ENCODE data around the gene FAM78A.
"Not testable (repeated sequence)": the region's sequence is repeated elsewhere in the genome, so short reads cannot be mapped to it uniquely, and the experiment has no call there.

DNA sequence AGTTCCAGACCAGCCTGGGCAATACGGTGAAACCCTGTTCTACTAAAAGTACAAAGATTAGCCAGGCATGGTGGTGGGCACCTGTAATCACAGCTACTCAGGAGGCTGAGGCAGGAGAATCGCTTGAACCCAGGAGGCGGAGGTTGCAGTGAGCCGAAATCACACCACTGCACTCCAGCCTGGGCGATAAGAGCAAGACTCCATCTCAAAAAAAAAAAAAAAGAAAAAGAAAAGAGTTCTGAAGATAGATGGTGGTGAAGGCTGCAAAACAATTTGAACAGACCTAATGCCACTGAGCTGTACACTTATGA, 13.3 kb downstream of the FAM78A start:
- TF ChIP-seq, protein P1, sequence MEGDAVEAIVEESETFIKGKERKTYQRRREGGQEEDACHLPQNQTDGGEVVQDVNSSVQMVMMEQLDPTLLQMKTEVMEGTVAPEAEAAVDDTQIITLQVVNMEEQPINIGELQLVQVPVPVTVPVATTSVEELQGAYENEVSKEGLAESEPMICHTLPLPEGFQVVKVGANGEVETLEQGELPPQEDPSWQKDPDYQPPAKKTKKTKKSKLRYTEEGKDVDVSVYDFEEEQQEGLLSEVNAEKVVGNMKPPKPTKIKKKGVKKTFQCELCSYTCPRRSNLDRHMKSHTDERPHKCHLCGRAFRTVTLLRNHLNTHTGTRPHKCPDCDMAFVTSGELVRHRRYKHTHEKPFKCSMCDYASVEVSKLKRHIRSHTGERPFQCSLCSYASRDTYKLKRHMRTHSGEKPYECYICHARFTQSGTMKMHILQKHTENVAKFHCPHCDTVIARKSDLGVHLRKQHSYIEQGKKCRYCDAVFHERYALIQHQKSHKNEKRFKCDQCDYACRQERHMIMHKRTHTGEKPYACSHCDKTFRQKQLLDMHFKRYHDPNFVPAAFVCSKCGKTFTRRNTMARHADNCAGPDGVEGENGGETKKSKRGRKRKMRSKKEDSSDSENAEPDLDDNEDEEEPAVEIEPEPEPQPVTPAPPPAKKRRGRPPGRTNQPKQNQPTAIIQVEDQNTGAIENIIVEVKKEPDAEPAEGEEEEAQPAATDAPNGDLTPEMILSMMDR (IDR thresholded peaks at IDR 0.05; ENCODE audit: insufficient read depth, low read depth, low read length): not testable (repeated sequence)
- TF ChIP-seq EZH2 (IDR thresholded peaks at IDR 0.05; ENCODE audit: insufficient read depth, low read length): not testable (repeated sequence)

Measured in astrocyte (in vitro differentiated cells and primary cell).